HEK293 (cell line): Measurements from ENCODE around the gene SHISA5.

ENCODE experiments used
- CTCF ChIA-PET: fragments of 350-600 bp; formaldehyde crosslinking; extraction: SDS; loops from one replicate; lab custom pipeline; 2021; ENCODE audit warnings: antibody characterized with exemption; lab: Yijun Ruan, JAX
- POLR2A ChIA-PET: fragments of 300-600 bp; formaldehyde crosslinking; extraction: SDS; loops from one replicate; lab custom pipeline; 2020; ENCODE audit warnings: antibody characterized with exemption, inconsistent platforms; lab: Yijun Ruan, JAX
- H3K27ac ChIP-seq: fragments of 200-500 bp; sonication (Bioruptor generic); 2 replicates; pipeline ENCODE4 v1.5.1; 2014; ENCODE audit warnings: low read depth, low read length, control low read depth, inconsistent platforms; ENCODE audit errors: extremely low read depth
- H3K36me3 ChIP-seq, 2 experiments: fragments of 200-500 bp in 1 of 2; sonication (Bioruptor generic) in 1 of 2; 1 replicate in 1 of 2; 2 replicates in 1 of 2; pipeline ENCODE4 v1.5.1; 2014 to 2017; ENCODE audit warnings: inconsistent platforms in 2 of 2, low read length in 2 of 2; ENCODE audit not compliant: control insufficient read depth in 2 of 2, insufficient read depth in 1 of 2
- H3K4me1 ChIP-seq: fragments of 200-500 bp; sonication (Bioruptor generic); 2 replicates; pipeline ENCODE4 v1.5.1; 2014; ENCODE audit warnings: mild to moderate bottlenecking, low read length, inconsistent platforms; ENCODE audit not compliant: control insufficient read depth, insufficient read depth
- H3K4me3 ChIP-seq: 2 replicates; pipeline ENCODE4 v1.5.1; 2011; ENCODE audit warnings: low read depth, mild to moderate bottlenecking, control low read depth, low read length, moderate library complexity
- H3K9me3 ChIP-seq: fragments of 200-500 bp; sonication (Bioruptor generic); 2 replicates; pipeline ENCODE4 v1.5.1; 2014; ENCODE audit warnings: low read depth, low read length, inconsistent platforms; ENCODE audit not compliant: control insufficient read depth, insufficient read depth
- GLIS2 ChIP-seq: fragments of 450-650 bp; formaldehyde crosslinking; IDR thresholded peaks from 2 replicates; pipeline ENCODE4 v1.5.1; 2016; ENCODE audit warnings: missing biosample characterization, missing genetic modification characterization
- IKZF3 ChIP-seq: fragments of 450-650 bp; IDR thresholded peaks from 2 replicates; pipeline ENCODE4 v1.5.0; 2018; ENCODE audit warnings: missing biosample characterization, mild to moderate bottlenecking, missing genetic modification characterization, moderate library complexity
- KLF9 ChIP-seq: fragments of 450-650 bp; formaldehyde crosslinking; IDR thresholded peaks from 2 replicates; pipeline ENCODE4 v1.5.1; 2016; ENCODE audit warnings: missing biosample characterization, missing genetic modification characterization, low read depth
- TCF7L2 ChIP-seq: IDR thresholded peaks from 2 replicates; pipeline ENCODE4 v1.6.1; 2011; ENCODE audit warnings: low read depth, mild to moderate bottlenecking, inconsistent platforms, low read length, moderate library complexity, borderline replicate concordance
- ZBTB21 ChIP-seq: fragments of 450-650 bp; formaldehyde crosslinking; IDR thresholded peaks from 2 replicates; pipeline ENCODE4 v1.5.1; 2017; ENCODE audit warnings: missing biosample characterization, missing genetic modification characterization
- ZIC2 ChIP-seq: fragments of 450-650 bp; formaldehyde crosslinking; IDR thresholded peaks from 2 replicates; pipeline ENCODE4 v1.5.1; 2016; ENCODE audit warnings: missing biosample characterization, missing genetic modification characterization
- ZNF133 ChIP-seq: fragments of 450-650 bp; formaldehyde crosslinking; IDR thresholded peaks from 2 replicates; pipeline ENCODE4 v1.5.1; 2016; ENCODE audit warnings: missing biosample characterization, missing genetic modification characterization
- ZNF350 ChIP-seq: fragments of 450-650 bp; formaldehyde crosslinking; IDR thresholded peaks from 2 replicates; pipeline ENCODE4 v1.5.0; 2017; ENCODE audit warnings: missing biosample characterization, mild to moderate bottlenecking, missing genetic modification characterization
- ZNF423 ChIP-seq: fragments of 450-650 bp; formaldehyde crosslinking; IDR thresholded peaks from 2 replicates; pipeline ENCODE4 v1.5.1; 2016; ENCODE audit warnings: missing biosample characterization, missing genetic modification characterization
- ZNF48 ChIP-seq: fragments of 450-650 bp; formaldehyde crosslinking; IDR thresholded peaks from 2 replicates; pipeline ENCODE4 v1.5.1; 2016; ENCODE audit warnings: missing biosample characterization, missing genetic modification characterization
- ZNF510 ChIP-seq: fragments of 450-650 bp; formaldehyde crosslinking; IDR thresholded peaks from 2 replicates; pipeline ENCODE4 v1.5.1; 2018; ENCODE audit warnings: mild to moderate bottlenecking, missing genetic modification characterization, missing biosample characterization; ENCODE audit not compliant: insufficient replicate concordance
- ZNF521 ChIP-seq: fragments of 450-650 bp; formaldehyde crosslinking; IDR thresholded peaks from 2 replicates; pipeline ENCODE4 v1.5.1; 2017; ENCODE audit warnings: missing biosample characterization, mild to moderate bottlenecking, missing genetic modification characterization
- ZNF558 ChIP-seq: fragments of 450-650 bp; formaldehyde crosslinking; IDR thresholded peaks from 2 replicates; pipeline ENCODE4 v1.5.1; 2016; ENCODE audit warnings: missing biosample characterization, missing genetic modification characterization
- ZNF585B ChIP-seq: fragments of 450-650 bp; formaldehyde crosslinking; IDR thresholded peaks from 2 replicates; pipeline ENCODE4 v1.5.1; 2016; ENCODE audit warnings: missing biosample characterization, missing genetic modification characterization
- ZNF624 ChIP-seq: fragments of 450-650 bp; formaldehyde crosslinking; IDR thresholded peaks from 2 replicates; pipeline ENCODE4 v1.5.1; 2017; ENCODE audit warnings: missing biosample characterization, missing genetic modification characterization
- ZXDB ChIP-seq: fragments of 450-650 bp; formaldehyde crosslinking; IDR thresholded peaks from 2 replicates; pipeline ENCODE4 v1.5.1; 2016; ENCODE audit warnings: missing biosample characterization, missing genetic modification characterization
- TF ChIP-seq, protein P1 (sequence below): IDR thresholded peaks from 2 replicates; pipeline ENCODE4 v1.6.1; 2011; ENCODE audit warnings: mild to moderate bottlenecking, low read depth, low read length, borderline replicate concordance
- TF ChIP-seq, protein P2 (sequence below): fragments of 450-650 bp; formaldehyde crosslinking; IDR thresholded peaks from 2 replicates; pipeline ENCODE4 v1.5.1; 2016; ENCODE audit warnings: missing biosample characterization, missing genetic modification characterization, borderline replicate concordance
- TF ChIP-seq, protein P3 (sequence below): fragments of 450-650 bp; formaldehyde crosslinking; IDR thresholded peaks from 2 replicates; pipeline ENCODE4 v1.5.1; 2016; ENCODE audit warnings: missing biosample characterization, missing genetic modification characterization
- TF ChIP-seq, protein P4 (sequence below): fragments of 450-650 bp; IDR thresholded peaks from 2 replicates; pipeline ENCODE4 v1.5.1; 2018; ENCODE audit warnings: missing biosample characterization, mild to moderate bottlenecking, missing genetic modification characterization
- TF ChIP-seq, protein P5 (sequence below): fragments of 450-650 bp; formaldehyde crosslinking; IDR thresholded peaks from 2 replicates; pipeline ENCODE4 v1.5.1; 2017; ENCODE audit warnings: missing biosample characterization, mild to moderate bottlenecking, missing genetic modification characterization, moderate library complexity

The SHISA5 gene

DNA sequence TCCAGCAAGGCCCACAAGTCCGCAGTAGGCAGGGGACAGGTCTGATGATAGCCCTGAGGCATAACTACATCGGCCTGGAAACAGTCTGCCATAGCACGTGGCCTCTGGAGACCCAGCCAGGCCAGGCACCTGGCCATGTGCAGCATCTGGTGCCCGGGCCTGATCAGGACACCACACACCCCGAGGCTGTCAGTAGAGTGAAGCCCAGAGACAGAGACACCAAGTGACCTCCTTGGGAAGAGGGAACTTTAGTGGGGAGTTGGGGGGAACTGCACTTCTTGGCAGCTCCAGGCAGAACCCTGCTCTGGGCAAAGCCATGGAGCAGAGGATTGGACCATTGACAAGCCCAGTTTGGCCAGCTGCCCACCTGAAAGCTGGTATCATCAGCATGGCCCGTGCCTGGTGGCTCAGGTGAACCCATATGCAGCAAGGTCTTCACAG, 1.2 kb downstream of the SHISA5 start (continued):
- TF ChIP-seq ZNF521 (tag by site-specific recombination) (no peak), ZNF423 (tag by site-specific recombination) (no peak), TCF7L2 (no peak), ZNF350 (tag by site-specific recombination) (no peak), ZNF558 (tag by site-specific recombination) (no peak), ZNF624 (tag by site-specific recombination) (no peak), ZXDB (no peak)
- TF ChIP-seq, protein P1, sequence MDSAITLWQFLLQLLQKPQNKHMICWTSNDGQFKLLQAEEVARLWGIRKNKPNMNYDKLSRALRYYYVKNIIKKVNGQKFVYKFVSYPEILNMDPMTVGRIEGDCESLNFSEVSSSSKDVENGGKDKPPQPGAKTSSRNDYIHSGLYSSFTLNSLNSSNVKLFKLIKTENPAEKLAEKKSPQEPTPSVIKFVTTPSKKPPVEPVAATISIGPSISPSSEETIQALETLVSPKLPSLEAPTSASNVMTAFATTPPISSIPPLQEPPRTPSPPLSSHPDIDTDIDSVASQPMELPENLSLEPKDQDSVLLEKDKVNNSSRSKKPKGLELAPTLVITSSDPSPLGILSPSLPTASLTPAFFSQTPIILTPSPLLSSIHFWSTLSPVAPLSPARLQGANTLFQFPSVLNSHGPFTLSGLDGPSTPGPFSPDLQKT, result no peak
- TF ChIP-seq, protein P2, sequence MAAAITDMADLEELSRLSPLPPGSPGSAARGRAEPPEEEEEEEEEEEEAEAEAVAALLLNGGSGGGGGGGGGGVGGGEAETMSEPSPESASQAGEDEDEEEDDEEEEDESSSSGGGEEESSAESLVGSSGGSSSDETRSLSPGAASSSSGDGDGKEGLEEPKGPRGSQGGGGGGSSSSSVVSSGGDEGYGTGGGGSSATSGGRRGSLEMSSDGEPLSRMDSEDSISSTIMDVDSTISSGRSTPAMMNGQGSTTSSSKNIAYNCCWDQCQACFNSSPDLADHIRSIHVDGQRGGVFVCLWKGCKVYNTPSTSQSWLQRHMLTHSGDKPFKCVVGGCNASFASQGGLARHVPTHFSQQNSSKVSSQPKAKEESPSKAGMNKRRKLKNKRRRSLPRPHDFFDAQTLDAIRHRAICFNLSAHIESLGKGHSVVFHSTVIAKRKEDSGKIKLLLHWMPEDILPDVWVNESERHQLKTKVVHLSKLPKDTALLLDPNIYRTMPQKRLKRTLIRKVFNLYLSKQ (tag by site-specific recombination), result no peak

DNA sequence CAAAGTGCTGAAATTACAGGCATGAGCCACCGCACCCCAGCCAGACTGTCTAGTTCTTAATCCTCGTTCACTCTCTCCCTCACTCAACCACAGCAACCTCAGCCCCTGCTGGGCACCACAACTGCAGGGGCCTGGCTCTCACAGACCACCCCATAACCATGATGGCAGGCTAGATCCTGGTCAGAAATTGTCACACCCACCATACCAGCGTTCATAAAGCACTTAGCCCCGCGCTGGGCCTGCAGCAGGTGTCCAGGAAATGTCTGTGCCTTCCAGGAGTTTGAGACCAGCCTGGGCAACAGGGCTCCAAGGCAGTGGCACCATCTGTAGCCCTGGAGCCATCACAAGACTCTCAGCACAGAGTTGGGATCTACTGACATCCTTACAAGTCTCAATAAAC, 1.9 kb downstream of the SHISA5 start:
- Histone ChIP-seq H3K27ac (no peak overlapping the region), H3K4me3 (no peak overlapping the region), H3K9me3 (no peaks in the 10 kb centered on the region), H3K4me1 (no peaks in the 10 kb centered on the region), H3K36me3 (no peaks in the 10 kb centered on the region)
- CTCF ChIA-PET, result no interaction called here
- POLR2A ChIA-PET, result no interaction called here
- TF ChIP-seq ZIC2 (tag by site-specific recombination) (peak; percentile 40; the same call in 1 of the 2 replicates), ZNF48 (tag by site-specific recombination) (no peak)
- TF ChIP-seq, all 188 proteins: peak for 1

DNA sequence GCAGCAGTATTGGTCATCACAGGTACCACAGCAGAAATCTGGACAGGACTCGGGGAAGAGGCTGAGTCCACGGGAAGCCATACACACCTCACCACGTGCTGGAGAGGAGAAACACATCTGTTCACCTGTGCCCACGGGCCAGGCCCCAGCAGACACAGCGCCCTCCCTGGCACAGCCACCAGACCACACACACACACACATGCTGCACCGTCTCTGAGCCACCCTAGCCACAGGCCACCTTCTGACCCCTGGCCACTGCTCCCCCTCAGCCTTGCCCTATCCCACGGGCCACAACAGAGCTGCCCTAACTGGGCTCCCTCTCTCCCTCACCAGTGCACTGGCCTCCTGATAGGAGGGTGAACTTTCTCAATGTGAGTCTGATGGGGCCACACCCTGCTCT, 2.8 kb downstream of the SHISA5 start:
- Histone ChIP-seq H3K4me3 (no peak overlapping the region), H3K36me3 (no peaks in the 10 kb centered on the region), H3K4me1 (no peaks in the 10 kb centered on the region), H3K9me3 (no peaks in the 10 kb centered on the region), H3K27ac (no peak overlapping the region)
- TF ChIP-seq ZNF510, result no peak
- TF ChIP-seq GLIS2, result no peak
- no peak for TF ChIP-seq ZNF585B (tag by site-specific recombination)
- no peak for TF ChIP-seq ZNF133
- no peak for TF ChIP-seq ZBTB21
- TF ChIP-seq KLF9 (tag by site-specific recombination), result no peak
- TF ChIP-seq ZNF624 (tag by site-specific recombination), result no peak
- TF ChIP-seq IKZF3, result no peak
- TF ChIP-seq, protein P3, sequence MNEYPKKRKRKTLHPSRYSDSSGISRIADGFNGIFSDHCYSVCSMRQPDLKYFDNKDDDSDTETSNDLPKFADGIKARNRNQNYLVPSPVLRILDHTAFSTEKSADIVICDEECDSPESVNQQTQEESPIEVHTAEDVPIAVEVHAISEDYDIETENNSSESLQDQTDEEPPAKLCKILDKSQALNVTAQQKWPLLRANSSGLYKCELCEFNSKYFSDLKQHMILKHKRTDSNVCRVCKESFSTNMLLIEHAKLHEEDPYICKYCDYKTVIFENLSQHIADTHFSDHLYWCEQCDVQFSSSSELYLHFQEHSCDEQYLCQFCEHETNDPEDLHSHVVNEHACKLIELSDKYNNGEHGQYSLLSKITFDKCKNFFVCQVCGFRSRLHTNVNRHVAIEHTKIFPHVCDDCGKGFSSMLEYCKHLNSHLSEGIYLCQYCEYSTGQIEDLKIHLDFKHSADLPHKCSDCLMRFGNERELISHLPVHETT (tag by site-specific recombination), result no peak
- ChIA-PET POLR2A (no interaction called here), CTCF (no interaction called here)

DNA sequence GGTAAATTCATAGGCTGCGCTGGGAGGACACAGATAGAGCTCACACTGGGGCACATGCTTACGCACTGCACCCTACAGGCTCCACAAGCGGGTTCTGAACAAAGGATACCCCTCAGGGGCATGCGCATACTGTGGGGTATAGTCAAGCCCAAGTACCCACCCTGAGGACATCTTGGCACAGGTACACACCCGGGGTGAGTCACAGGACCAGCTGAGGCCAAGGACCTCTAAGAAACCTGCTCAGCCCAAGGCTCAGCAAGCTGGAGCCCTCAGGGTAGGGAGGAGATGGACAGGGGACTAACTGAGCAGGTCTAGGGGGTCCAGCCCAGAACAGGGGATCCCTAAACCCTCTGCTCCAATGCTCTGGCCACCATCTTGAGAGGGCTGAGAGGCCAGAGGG, 3.3 kb downstream of the SHISA5 start:
- H3K36me3 ChIP-seq, result no peaks in the 10 kb centered on the region
- POLR2A ChIA-PET, result no interaction called here
- no peaks in the 10 kb centered on the region for H3K9me3 ChIP-seq
- CTCF ChIA-PET, result no interaction called here
- no peaks in the 10 kb centered on the region for H3K4me1 ChIP-seq
- no peak overlapping the region for H3K27ac ChIP-seq
- H3K4me3 ChIP-seq, result no peak overlapping the region
- TF ChIP-seq, protein P4, sequence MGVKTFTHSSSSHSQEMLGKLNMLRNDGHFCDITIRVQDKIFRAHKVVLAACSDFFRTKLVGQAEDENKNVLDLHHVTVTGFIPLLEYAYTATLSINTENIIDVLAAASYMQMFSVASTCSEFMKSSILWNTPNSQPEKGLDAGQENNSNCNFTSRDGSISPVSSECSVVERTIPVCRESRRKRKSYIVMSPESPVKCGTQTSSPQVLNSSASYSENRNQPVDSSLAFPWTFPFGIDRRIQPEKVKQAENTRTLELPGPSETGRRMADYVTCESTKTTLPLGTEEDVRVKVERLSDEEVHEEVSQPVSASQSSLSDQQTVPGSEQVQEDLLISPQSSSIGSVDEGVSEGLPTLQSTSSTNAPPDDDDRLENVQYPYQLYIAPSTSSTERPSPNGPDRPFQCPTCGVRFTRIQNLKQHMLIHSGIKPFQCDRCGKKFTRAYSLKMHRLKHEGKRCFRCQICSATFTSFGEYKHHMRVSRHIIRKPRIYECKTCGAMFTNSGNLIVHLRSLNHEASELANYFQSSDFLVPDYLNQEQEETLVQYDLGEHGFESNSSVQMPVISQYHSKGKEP (tag by site-specific recombination), result no peak
- TF ChIP-seq, protein P5, sequence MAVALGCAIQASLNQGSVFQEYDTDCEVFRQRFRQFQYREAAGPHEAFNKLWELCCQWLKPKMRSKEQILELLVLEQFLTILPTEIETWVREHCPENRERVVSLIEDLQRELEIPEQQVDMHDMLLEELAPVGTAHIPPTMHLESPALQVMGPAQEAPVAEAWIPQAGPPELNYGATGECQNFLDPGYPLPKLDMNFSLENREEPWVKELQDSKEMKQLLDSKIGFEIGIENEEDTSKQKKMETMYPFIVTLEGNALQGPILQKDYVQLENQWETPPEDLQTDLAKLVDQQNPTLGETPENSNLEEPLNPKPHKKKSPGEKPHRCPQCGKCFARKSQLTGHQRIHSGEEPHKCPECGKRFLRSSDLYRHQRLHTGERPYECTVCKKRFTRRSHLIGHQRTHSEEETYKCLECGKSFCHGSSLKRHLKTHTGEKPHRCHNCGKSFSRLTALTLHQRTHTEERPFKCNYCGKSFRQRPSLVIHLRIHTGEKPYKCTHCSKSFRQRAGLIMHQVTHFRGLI (tag by site-specific recombination), result no peak
